H1 (cell line): Measurements from ENCODE around the gene CYBRD1. TPM values are rescaled to one million over a fixed set of nuclear protein-coding genes. Genes with fewer than 3 reads are reported as not detected.

ENCODE experiments used
- CTCF ChIA-PET: fragments of 300-600 bp; sonication (Branson Sonifier 250); formaldehyde crosslinking; loops from one replicate; lab custom pipeline; 2021; ENCODE audit not compliant: partially characterized antibody; lab: Charles Lee
- POLR2A ChIA-PET: fragments of 300-600 bp; sonication (Branson Sonifier 250); formaldehyde crosslinking; loops from one replicate; lab custom pipeline; 2021; ENCODE audit warnings: inconsistent platforms; ENCODE audit not compliant: partially characterized antibody; lab: Charles Lee
- DNase-seq, 2 experiments: peaks; one replicate each; pipeline versions ENCODE4 v3.0.0 to v3.0.0-alpha.2; 2010 to 2022; ENCODE audit warnings: low spot score in 2 of 2, low read depth in 1 of 2, mixed read lengths in 1 of 2
- FAIRE-seq: peaks from 2 replicates; lab custom pipeline; 2011; peaks lifted over from hg19 to GRCh38; lab: Jason Lieb, UNC
- H2AFZ ChIP-seq: 2 replicates; pipeline ENCODE4 v1.8.1; 2012; ENCODE audit warnings: low read length, inconsistent platforms
- H2AK5ac ChIP-seq: 2 replicates; pipeline ENCODE4 v1.6.1; 2013; ENCODE audit warnings: low read depth, low read length
- H2BK120ac ChIP-seq: replicated peaks from 2 replicates; pipeline ENCODE3; 2013; ENCODE audit warnings: low read depth, low read length, inconsistent platforms
- H2BK12ac ChIP-seq: 2 replicates; pipeline ENCODE4 v1.6.1; 2013; ENCODE audit warnings: low read depth, low read length
- H2BK15ac ChIP-seq: 2 replicates; pipeline ENCODE4 v1.6.1; 2013; ENCODE audit warnings: low read length
- H2BK20ac ChIP-seq: 2 replicates; pipeline ENCODE4 v1.6.1; 2013; ENCODE audit warnings: low read length
- H2BK5ac ChIP-seq: 2 replicates; pipeline ENCODE4 v1.6.1; 2013; ENCODE audit warnings: low read depth, low read length
- H3K14ac ChIP-seq: 2 replicates; pipeline ENCODE4 v1.6.1; 2013; ENCODE audit warnings: inconsistent platforms; ENCODE audit not compliant: insufficient read length
- H3K18ac ChIP-seq: 2 replicates; pipeline ENCODE4 v1.6.1; 2013; ENCODE audit warnings: low read length; ENCODE audit errors: extremely low read depth
- H3K23ac ChIP-seq: 2 replicates; pipeline ENCODE4 v1.6.1; 2013; ENCODE audit warnings: inconsistent platforms; ENCODE audit not compliant: insufficient read length
- H3K23me2 ChIP-seq: 2 replicates; pipeline ENCODE4 v1.6.1; 2013; ENCODE audit warnings: low read depth, low read length
- H3K27ac ChIP-seq: 2 replicates; pipeline ENCODE4 v1.6.1; 2011; ENCODE audit warnings: low read depth, low read length, inconsistent platforms
- H3K27me3 ChIP-seq, 4 experiments: replicated peaks in 1 of 4; 1 replicate in 1 of 4; 2 replicates in 3 of 4; pipeline versions ENCODE4 v1.6.1 to v1.8.1; 2011 to 2013; ENCODE audit warnings: low read length in 3 of 4, mild to moderate bottlenecking in 3 of 4, inconsistent platforms in 2 of 4, mixed read lengths in 2 of 4, moderate library complexity in 1 of 4; ENCODE audit not compliant: control insufficient read depth in 3 of 4, insufficient read depth in 3 of 4; ENCODE audit errors: extremely low read depth in 1 of 4
- H3K36me3 ChIP-seq, 4 experiments: 2 replicates each; pipeline versions ENCODE4 v1.6.1 to v1.8.1; 2011 to 2013; ENCODE audit warnings: mild to moderate bottlenecking in 4 of 4, low read length in 3 of 4, moderate library complexity in 2 of 4, control low read depth in 1 of 4, inconsistent platforms in 1 of 4; ENCODE audit not compliant: insufficient read depth in 4 of 4, control insufficient read depth in 2 of 4
- H3K4ac ChIP-seq: replicated peaks from 2 replicates; pipeline ENCODE3; 2013; ENCODE audit warnings: low read length, low read depth, mixed read lengths, inconsistent platforms; ENCODE audit not compliant: insufficient read length
- H3K4me1 ChIP-seq, 4 experiments: replicated peaks in 1 of 4; 1 replicate in 1 of 4; 2 replicates in 3 of 4; pipeline versions ENCODE4 v1.6.1 to v1.8.1; 2011 to 2013; ENCODE audit warnings: low read length in 3 of 4, inconsistent platforms in 2 of 4, mixed read lengths in 1 of 4; ENCODE audit not compliant: insufficient read depth in 4 of 4, control insufficient read depth in 3 of 4
- H3K4me2 ChIP-seq, 2 experiments: 2 replicates each; pipeline versions ENCODE4 v1.6.1 to v1.8.1; 2011 to 2013; ENCODE audit warnings: low read depth in 2 of 2, low read length in 2 of 2, control low read depth in 1 of 2, inconsistent platforms in 1 of 2, mild to moderate bottlenecking in 1 of 2; ENCODE audit not compliant: insufficient read depth in 1 of 2
- H3K4me3 ChIP-seq, 4 experiments: fragments of 200-600, 300-600 bp in 1 of 4; sonication (generic), shearing (Covaris generic), sonication (Bioruptor Twin) in 1 of 4; 2 replicates each; pipeline versions ENCODE4 v1.5.1 to v1.8.1; 2011 to 2016; ENCODE audit warnings: low read length in 4 of 4, low read depth in 3 of 4, control low read depth in 2 of 4, inconsistent platforms in 2 of 4, mild to moderate bottlenecking in 2 of 4, mixed read lengths in 1 of 4, moderate library complexity in 1 of 4; ENCODE audit not compliant: insufficient read depth in 2 of 4; ENCODE audit errors: extremely low read depth in 1 of 4
- H3K56ac ChIP-seq: replicated peaks from 2 replicates; pipeline ENCODE3; 2013; ENCODE audit warnings: low read depth, mild to moderate bottlenecking, mixed read lengths, low read length, inconsistent platforms; ENCODE audit not compliant: insufficient read length
- H3K79me1 ChIP-seq: 2 replicates; pipeline ENCODE4 v1.6.1; 2013; ENCODE audit warnings: low read depth, low read length, control low read depth
- H3K79me2 ChIP-seq, 2 experiments: 2 replicates each; pipeline versions ENCODE4 v1.6.1 to v1.8.1; 2012 to 2013; ENCODE audit warnings: low read length in 2 of 2, mild to moderate bottlenecking in 2 of 2, inconsistent platforms in 1 of 2; ENCODE audit not compliant: insufficient read depth in 2 of 2, control insufficient read depth in 1 of 2
- H3K9ac ChIP-seq, 4 experiments: replicated peaks in 1 of 4; 1 replicate in 1 of 4; 2 replicates in 3 of 4; pipeline versions ENCODE4 v1.6.1 to v1.8.1; 2011 to 2013; ENCODE audit warnings: low read depth in 3 of 4, low read length in 3 of 4, control low read depth in 2 of 4, mild to moderate bottlenecking in 2 of 4, moderate library complexity in 2 of 4, inconsistent platforms in 1 of 4; ENCODE audit errors: extremely low read depth in 1 of 4
- H3K9me3 ChIP-seq, 2 experiments: 2 replicates each; pipeline versions ENCODE4 v1.6.1 to v1.8.1; 2012 to 2013; ENCODE audit warnings: mild to moderate bottlenecking in 2 of 2, moderate library complexity in 2 of 2, control low read depth in 1 of 2, inconsistent platforms in 1 of 2, low read depth in 1 of 2, low read length in 1 of 2, mixed read lengths in 1 of 2; ENCODE audit not compliant: insufficient read depth in 2 of 2
- H4K20me1 ChIP-seq, 2 experiments: replicated peaks in 1 of 2; 2 replicates each; pipeline versions ENCODE3 to v1.8.1; 2011 to 2013; ENCODE audit warnings: inconsistent platforms in 2 of 2, low read length in 2 of 2, mild to moderate bottlenecking in 1 of 2; ENCODE audit not compliant: insufficient read depth in 2 of 2, control insufficient read depth in 1 of 2
- H4K5ac ChIP-seq: 2 replicates; pipeline ENCODE4 v1.6.1; 2013; ENCODE audit warnings: low read length, low read depth, mixed read lengths, inconsistent platforms; ENCODE audit not compliant: insufficient read length
- H4K8ac ChIP-seq: 2 replicates; pipeline ENCODE4 v1.8.0; 2013; ENCODE audit warnings: mild to moderate bottlenecking, moderate library complexity, low read length, inconsistent platforms; ENCODE audit not compliant: insufficient read depth; ENCODE audit errors: extremely low read depth
- H4K91ac ChIP-seq: replicated peaks from 2 replicates; pipeline ENCODE3; 2013; ENCODE audit warnings: low read length, mixed read lengths, inconsistent platforms; ENCODE audit not compliant: insufficient read length
- KDM1A ChIP-seq: fragments of 200-600, 300-600 bp; sonication (generic); IDR thresholded peaks from 2 replicates; pipeline ENCODE4 v1.7.1; 2016; ENCODE audit warnings: mild to moderate bottlenecking, low read length, borderline replicate concordance
- SAP30 ChIP-seq: fragments of 300-600 bp; sonication (generic); IDR thresholded peaks from 2 replicates; pipeline ENCODE4 v1.7.1; 2012; ENCODE audit warnings: low read length, moderate library complexity, mild to moderate bottlenecking, inconsistent platforms; ENCODE audit not compliant: insufficient read depth, insufficient replicate concordance
- TBP ChIP-seq: IDR thresholded peaks from 2 replicates; pipeline ENCODE4 v1.6.1; 2011; ENCODE audit warnings: low read depth, low read length, improper control_type of control experiment
- TEAD4 ChIP-seq: IDR thresholded peaks from 2 replicates; pipeline ENCODE4 v1.6.1; 2012; ENCODE audit warnings: low read depth, low read length, inconsistent platforms, mixed read lengths
- WGBS, 2 experiments: shearing (Covaris generic) in 1 of 2; methylation state at CpG; one replicate each; pipeline versions ENCODE4 v1.1.6 to v1.1.7; 2013 to 2015; ENCODE audit warnings: low lambda C conversion rate in 2 of 2, mixed read lengths in 2 of 2, inconsistent platforms in 1 of 2, low coverage in 1 of 2, missing lambda C conversion rate in 1 of 2; ENCODE audit not compliant: insufficient replicate concordance in 2 of 2, insufficient coverage in 1 of 2, insufficient read length in 1 of 2; ENCODE audit errors: extremely low coverage in 1 of 2, missing lambda C conversion rate in 1 of 2; 5-methylcytosine and 5-hydroxymethylcytosine counted together
- polyA plus RNA-seq, 7 experiments: library from polyadenylated mRNA; depleted of rRNA in 3 of 7; stranded (reverse) in 5 of 7; unstranded in 2 of 7; fragments of >200 nt in 5 of 7; fragments of 200-250 nt in 2 of 7; gene quantifications; 1 replicate in 5 of 7; 2 replicates in 1 of 7; 4 replicates in 1 of 7; pipeline versions ENCODE4 v1.2.1 to v1.2.3, GENCODE V29; 2011 to 2013; ENCODE audit warnings: missing spikeins in 2 of 7, mixed read lengths in 2 of 7
- total RNA-seq: library from RNA; stranded (reverse); fragmentation: NEBNext Ultra II Directional; extraction: Animal tissue kit (Norgen Biotek cat#: 25700); gene quantifications from 2 replicates; pipeline ENCODE4 v1.2.1, GENCODE V29; 2021

Gene CYBRD1
- total and polyA plus RNA-seq, 2 of the 8 experiments (the other 6 are each of a cell fraction or from before 2014, with no cell fraction given) = 10.7 to 12.6 TPM

- 90% methylated on average over 5 of the region's 5 CpGs; no CpG with 5 or more reads in 1 of the 2 experiments for WGBS, 2 experiments
- CTCF ChIA-PET = interaction anchor here (0.6 to 3.0 kb wide), 9 partner anchors 9 to 79 kb away, joined by 3 to 20 read pairs (median 3); no protein-coding TSS in a partner anchor
Observed at GRCh38 chr2:171520471-171520870, 1.8 kb upstream of the CYBRD1 start.

More at GRCh38 chr2:171520471-171520870, 1.8 kb upstream of the CYBRD1 start:
- H3K23me2 ChIP-seq = peaks cover 16% of the 10 kb centered on the region
- FAIRE-seq (no peak), DNase-seq (no peak)
- H4K8ac ChIP-seq = no peak overlapping the region
- H3K23ac ChIP-seq = no peak overlapping the region
- H3K4me1 ChIP-seq = peaks cover 7 to 21% (median 12%) of the 10 kb centered on the region in 4 experiments; a peak in 5 of 7 replicates
- H3K79me1 ChIP-seq = no peaks in the 10 kb centered on the region
- H3K9ac ChIP-seq = no peak overlapping the region
- H3K36me3 ChIP-seq = no peaks in the 10 kb centered on the region
- H3K4me3 ChIP-seq = no peak overlapping the region
- TF ChIP-seq TEAD4 (no peak), SAP30 (no peak), TBP (no peak), KDM1A (no peak)
- no peaks in the 10 kb centered on the region for H3K9me3 ChIP-seq
- H3K18ac ChIP-seq = no peak overlapping the region
- no peak overlapping the region for H2BK5ac ChIP-seq
- no peak overlapping the region for H4K91ac ChIP-seq
- no peak overlapping the region for H2AK5ac ChIP-seq
- H3K14ac ChIP-seq = no peak overlapping the region
- H3K79me2 ChIP-seq = peaks cover 0 to 17% of the 10 kb centered on the region in 2 experiments; a peak in 3 of 4 replicates
- H2AFZ ChIP-seq = no peak overlapping the region
- no peak overlapping the region for H2BK15ac ChIP-seq
- H3K4ac ChIP-seq = no peak overlapping the region
- no peak overlapping the region for H2BK20ac ChIP-seq
- peaks cover 0 to 2% of the 10 kb centered on the region in 2 experiments for H4K20me1 ChIP-seq
- no peak overlapping the region for H3K27ac ChIP-seq
- H2BK120ac ChIP-seq = no peak overlapping the region
- H3K4me2 ChIP-seq = no peak overlapping the region
- no peaks in the 10 kb centered on the region for H3K27me3 ChIP-seq
- H2BK12ac ChIP-seq = no peak overlapping the region
- H4K5ac ChIP-seq = no peak overlapping the region
- no peak overlapping the region for H3K56ac ChIP-seq
- POLR2A ChIA-PET = interaction anchor here (0.6 to 4.5 kb wide), 6 partner anchors 9 to 547 kb away, joined by 3 to 32 read pairs (median 10); partner anchors contain the start of genes DCAF17 and METTL8
